Thoracic aorta (tissue), 2 donors: Measurements from ENCODE around the gene LRRN2. TPM values are rescaled to one million over a fixed set of nuclear protein-coding genes. Genes with fewer than 3 reads are reported as not detected.

Experiments used
- ATAC-seq: fragments of 150-250 bp; one replicate; pipeline ENCODE4 v1.8.0; 2017; ENCODE audit warnings: low read depth; ENCODE audit not compliant: insufficient number of reproducible peaks, low FRiP score
- DNase-seq: peaks from one replicate; pipeline ENCODE4 v3.0.0-alpha.2; 2020; ENCODE audit warnings: low spot score
- H3K27ac ChIP-seq, 2 donors: fragments of 200-600 bp; sonication (generic); 1 replicate in 1 of 2; 2 replicates in 1 of 2; pipeline ENCODE4 v1.5.1; 2016; ENCODE audit warnings: mild to moderate bottlenecking in 2 of 2, moderate library complexity in 2 of 2
- H3K27me3 ChIP-seq: fragments of 200-600 bp; sonication (generic); replicated peaks from 2 replicates; pipeline ENCODE4 v1.6.0; 2016; ENCODE audit warnings: mild to moderate bottlenecking; ENCODE audit not compliant: insufficient read depth
- H3K36me3 ChIP-seq: fragments of 200-600 bp; sonication (generic); one replicate; pipeline ENCODE4 v1.5.1; 2016
- H3K4me1 ChIP-seq, 2 donors: fragments of 200-600 bp; sonication (generic); 1 replicate in 1 of 2; 2 replicates in 1 of 2; pipeline versions ENCODE4 v1.5.1 to v1.6.0; 2016; ENCODE audit warnings: low read depth in 2 of 2, mild to moderate bottlenecking in 1 of 2; ENCODE audit not compliant: control insufficient read depth in 1 of 2
- H3K4me3 ChIP-seq: fragments of 200-600 bp; sonication (generic); 2 replicates; pipeline ENCODE4 v1.5.1; 2016; ENCODE audit warnings: mild to moderate bottlenecking
- H3K9me3 ChIP-seq: fragments of 200-600 bp; sonication (generic); 2 replicates; pipeline ENCODE4 v1.5.1; 2016
- total RNA-seq, 2 donors: library from RNA; depleted of rRNA; stranded (reverse); fragments of >200 nt; gene quantifications; one replicate each; pipeline versions ENCODE4 v1.1.0 to v1.2.3, GENCODE V29; 2016
- TF ChIP-seq, protein P1 (sequence below): fragments of 200-600 bp; sonication (generic); IDR thresholded peaks from one replicate; pipeline ENCODE4 v1.5.1; 2019; ENCODE audit warnings: antibody characterized with exemption

LRRN2 gene
- total RNA-seq, 2 donors from 2014 or later = 0.63 to 0.81 TPM

DNA sequence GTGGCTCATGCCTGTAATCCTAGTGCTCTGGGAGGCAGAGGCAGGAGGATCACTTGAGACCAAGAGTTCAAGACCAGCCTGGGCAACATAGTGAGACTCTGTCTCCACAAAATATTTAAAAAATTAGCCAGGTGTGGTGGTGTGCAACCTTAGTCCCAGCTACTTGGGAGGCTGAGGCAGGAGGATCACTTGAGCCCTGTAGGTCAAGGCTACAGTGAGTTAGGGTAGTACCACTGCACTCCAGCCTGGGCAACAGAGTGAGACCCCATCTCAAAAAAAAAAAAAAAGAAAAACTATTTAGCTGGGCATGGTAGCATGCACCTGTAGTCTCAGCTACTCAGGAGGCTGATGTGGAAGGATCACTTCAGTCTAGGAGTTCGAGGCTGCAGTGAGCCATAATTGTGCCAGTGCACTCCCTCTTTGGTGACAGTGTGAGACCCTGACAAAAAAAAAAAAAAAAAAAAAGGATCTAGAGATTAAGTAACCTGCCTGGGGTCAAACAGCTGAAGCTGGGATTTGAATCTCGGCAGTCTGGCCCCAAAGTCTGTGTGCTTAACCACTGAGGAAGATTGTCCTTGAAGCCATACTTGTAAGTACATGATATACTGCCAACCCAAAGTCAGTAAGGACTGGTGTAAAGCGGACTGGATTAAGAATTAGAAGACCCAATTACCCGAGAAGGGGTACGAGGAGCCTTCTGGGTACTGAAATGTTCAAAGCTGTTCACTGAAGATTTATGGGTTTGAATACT, 31.8 kb downstream of the LRRN2 start:
- DNase-seq = no peak
- no peaks in the 10 kb centered on the region for H3K9me3 ChIP-seq
- no peak for ATAC-seq
- no peak overlapping the region for H3K4me3 ChIP-seq
- H3K36me3 ChIP-seq = no peaks in the 10 kb centered on the region
- TF ChIP-seq, protein P1, sequence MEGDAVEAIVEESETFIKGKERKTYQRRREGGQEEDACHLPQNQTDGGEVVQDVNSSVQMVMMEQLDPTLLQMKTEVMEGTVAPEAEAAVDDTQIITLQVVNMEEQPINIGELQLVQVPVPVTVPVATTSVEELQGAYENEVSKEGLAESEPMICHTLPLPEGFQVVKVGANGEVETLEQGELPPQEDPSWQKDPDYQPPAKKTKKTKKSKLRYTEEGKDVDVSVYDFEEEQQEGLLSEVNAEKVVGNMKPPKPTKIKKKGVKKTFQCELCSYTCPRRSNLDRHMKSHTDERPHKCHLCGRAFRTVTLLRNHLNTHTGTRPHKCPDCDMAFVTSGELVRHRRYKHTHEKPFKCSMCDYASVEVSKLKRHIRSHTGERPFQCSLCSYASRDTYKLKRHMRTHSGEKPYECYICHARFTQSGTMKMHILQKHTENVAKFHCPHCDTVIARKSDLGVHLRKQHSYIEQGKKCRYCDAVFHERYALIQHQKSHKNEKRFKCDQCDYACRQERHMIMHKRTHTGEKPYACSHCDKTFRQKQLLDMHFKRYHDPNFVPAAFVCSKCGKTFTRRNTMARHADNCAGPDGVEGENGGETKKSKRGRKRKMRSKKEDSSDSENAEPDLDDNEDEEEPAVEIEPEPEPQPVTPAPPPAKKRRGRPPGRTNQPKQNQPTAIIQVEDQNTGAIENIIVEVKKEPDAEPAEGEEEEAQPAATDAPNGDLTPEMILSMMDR = no peak
- H3K4me1 ChIP-seq = no peaks in the 10 kb centered on the region
- H3K27me3 ChIP-seq = no peaks in the 10 kb centered on the region
- H3K27ac ChIP-seq = no peak overlapping the region

DNA sequence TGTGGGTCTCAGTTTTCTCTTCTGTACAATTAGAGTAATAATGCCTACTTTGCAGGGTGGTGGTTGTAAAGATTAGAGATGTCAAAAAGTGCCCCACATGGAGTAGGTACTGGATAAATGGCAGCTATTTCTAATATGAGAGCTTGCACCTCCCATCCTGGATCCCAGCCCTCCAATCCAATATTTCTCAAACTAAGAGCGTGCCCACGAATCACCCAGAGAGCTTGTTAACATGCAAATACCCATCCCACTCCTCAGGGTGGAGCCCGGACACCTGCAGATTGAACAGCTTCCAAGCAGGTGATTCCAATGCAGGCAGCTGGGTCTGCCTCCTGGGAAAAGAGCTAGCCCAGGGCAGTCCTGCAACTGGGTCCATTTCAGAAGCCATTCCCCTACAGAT, 33.0 kb downstream of the LRRN2 start:
- Histone ChIP-seq H3K36me3 (no peaks in the 10 kb centered on the region), H3K27me3 (no peaks in the 10 kb centered on the region), H3K4me1 (no peaks in the 10 kb centered on the region), H3K4me3 (no peak overlapping the region), H3K27ac (no peak overlapping the region), H3K9me3 (no peaks in the 10 kb centered on the region)
- TF ChIP-seq, protein P1 = no peak
- DNase-seq (no peak), ATAC-seq (no peak)

DNA sequence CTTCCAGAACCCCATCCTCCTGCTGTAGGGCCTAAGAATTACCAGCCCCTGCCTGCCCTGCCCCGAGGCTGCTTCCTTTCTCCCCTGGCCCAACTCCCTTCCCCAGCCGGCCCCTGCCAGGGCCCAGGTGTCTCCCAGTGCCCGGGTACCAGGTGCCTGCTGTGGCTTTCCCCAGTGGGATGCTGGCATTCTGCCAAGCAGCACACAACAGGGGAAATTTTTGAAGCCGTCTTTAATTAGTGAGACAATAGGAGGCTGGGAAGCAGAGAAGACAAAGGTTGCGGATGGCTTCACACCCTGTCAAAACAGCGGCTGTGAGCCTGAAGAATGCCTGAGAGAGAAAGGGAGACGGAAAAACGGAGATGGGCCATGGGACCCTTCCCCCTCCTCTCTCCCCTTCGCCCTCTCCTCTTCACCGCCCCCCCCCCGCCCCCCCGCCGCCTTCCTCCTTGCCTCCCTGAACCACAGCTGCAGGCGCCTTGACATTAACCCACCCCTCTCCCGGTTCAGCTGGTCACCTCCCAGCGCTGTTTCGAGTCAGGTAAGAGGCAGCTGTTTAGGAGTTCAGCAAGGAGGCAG, 33.6 kb downstream of the LRRN2 start:
- DNase-seq (no peak), ATAC-seq (no peak)
- Histone ChIP-seq H3K36me3 (no peaks in the 10 kb centered on the region), H3K4me1 (no peaks in the 10 kb centered on the region), H3K9me3 (no peaks in the 10 kb centered on the region), H3K27ac (no peak overlapping the region), H3K27me3 (no peaks in the 10 kb centered on the region), H3K4me3 (no peak overlapping the region)
- TF ChIP-seq, protein P1 = no peak

DNA sequence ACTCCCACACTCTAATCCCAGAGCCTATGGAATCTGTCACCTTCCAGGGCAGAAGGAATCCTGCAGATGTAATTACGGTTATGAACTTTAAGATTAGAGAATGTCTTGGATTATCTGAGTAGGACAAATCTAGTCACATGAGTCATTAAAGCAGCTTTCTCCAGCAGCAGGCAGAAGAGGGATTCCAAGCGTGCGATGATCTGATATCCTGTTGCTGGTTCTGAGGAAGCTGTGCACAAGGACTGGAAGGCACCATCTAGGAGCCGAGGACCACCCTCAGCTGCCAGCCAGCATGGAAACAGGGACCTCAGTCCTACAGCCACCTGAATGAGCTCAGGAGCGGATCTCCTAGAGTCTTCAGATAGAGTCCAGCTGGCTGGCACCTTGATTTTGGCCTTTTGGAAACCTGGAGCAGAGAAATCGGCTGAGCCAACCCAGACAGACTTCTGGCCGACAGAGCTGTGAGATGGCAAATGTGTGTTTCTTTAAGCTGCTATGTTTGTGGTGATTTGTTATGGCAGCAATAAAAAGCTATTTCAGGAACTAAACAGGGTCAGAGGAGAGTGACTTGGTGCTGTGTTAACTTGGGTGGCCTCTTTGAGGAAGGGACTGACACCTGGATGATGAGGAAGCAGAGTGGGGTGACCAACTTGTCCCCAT, 34.5 kb downstream of the LRRN2 start:
- DNase-seq (no peak), ATAC-seq (no peak)
- H3K4me3 ChIP-seq = no peak overlapping the region

More for the DNA sequence above, 34.5 kb downstream of the LRRN2 start:
- H3K4me1 ChIP-seq = no peaks in the 10 kb centered on the region
- H3K9me3 ChIP-seq = no peaks in the 10 kb centered on the region
- no peak overlapping the region for H3K27ac ChIP-seq
- H3K36me3 ChIP-seq = no peaks in the 10 kb centered on the region
- H3K27me3 ChIP-seq = no peaks in the 10 kb centered on the region
- TF ChIP-seq, protein P1 = no peak
